Suprapubic skin (tissue), 3 donors: ENCODE results near the gene SPTAN1.

ENCODE experiments used
- EP300 ChIP-seq: sonication (generic); formaldehyde crosslinking; IDR thresholded peaks from one replicate; pipeline ENCODE4 v1.6.1; 2017; ENCODE audit warnings: antibody characterized with exemption
- POLR2A ChIP-seq, 2 donors: fragments of 450-650 bp; IDR thresholded peaks; one replicate each; pipeline ENCODE4 v1.6.1; 2017; ENCODE audit warnings: antibody characterized with exemption in 2 of 2, mild to moderate bottlenecking in 2 of 2, moderate library complexity in 2 of 2
- TF ChIP-seq, protein P1 (sequence below), 2 donors: fragments of 200-600 bp in 1 of 2; fragments of 450-650 bp in 1 of 2; sonication (generic) in 1 of 2; IDR thresholded peaks; one replicate each; pipeline ENCODE4 v1.5.1; 2016 to 2019; ENCODE audit warnings: antibody characterized with exemption in 2 of 2, mild to moderate bottlenecking in 1 of 2, moderate library complexity in 1 of 2

DNA sequence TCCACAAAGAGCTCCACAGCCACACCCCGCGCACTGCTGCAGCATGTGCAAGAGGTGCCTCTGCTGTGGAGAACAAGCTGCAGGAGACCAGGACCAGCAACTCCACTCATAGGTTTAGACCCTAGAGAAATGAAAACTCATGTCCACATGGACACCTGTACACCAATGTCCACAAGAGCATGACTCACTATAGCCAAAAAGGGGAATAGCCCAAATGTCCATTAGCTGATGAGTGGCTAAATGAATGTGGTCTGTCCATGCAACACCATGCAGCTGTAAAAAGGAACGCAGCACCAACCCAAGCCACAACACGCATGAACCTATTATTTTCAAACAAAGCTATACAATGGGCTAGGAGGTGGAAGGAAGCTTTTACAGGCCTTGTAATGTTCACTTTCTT is 86.2 kb downstream of the SPTAN1 start:
- TF ChIP-seq, protein P1, sequence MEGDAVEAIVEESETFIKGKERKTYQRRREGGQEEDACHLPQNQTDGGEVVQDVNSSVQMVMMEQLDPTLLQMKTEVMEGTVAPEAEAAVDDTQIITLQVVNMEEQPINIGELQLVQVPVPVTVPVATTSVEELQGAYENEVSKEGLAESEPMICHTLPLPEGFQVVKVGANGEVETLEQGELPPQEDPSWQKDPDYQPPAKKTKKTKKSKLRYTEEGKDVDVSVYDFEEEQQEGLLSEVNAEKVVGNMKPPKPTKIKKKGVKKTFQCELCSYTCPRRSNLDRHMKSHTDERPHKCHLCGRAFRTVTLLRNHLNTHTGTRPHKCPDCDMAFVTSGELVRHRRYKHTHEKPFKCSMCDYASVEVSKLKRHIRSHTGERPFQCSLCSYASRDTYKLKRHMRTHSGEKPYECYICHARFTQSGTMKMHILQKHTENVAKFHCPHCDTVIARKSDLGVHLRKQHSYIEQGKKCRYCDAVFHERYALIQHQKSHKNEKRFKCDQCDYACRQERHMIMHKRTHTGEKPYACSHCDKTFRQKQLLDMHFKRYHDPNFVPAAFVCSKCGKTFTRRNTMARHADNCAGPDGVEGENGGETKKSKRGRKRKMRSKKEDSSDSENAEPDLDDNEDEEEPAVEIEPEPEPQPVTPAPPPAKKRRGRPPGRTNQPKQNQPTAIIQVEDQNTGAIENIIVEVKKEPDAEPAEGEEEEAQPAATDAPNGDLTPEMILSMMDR (IDR thresholded peaks at IDR 0.05) = no peak
- TF ChIP-seq EP300 (no peak), POLR2A (IDR thresholded peaks at IDR 0.05) (no peak)
